Aorta (tissue), 4 donors: ENCODE results near the gene SZT2. TPM values are rescaled to one million over a fixed set of nuclear protein-coding genes. Genes with fewer than 3 reads are reported as not detected.

Experiments used
- microRNA-seq, 2 donors: library from miRNA; unstranded; fragments of <30 nt; microRNA quantifications; one replicate each; pipeline ENCODE4 v1.2.0, GENCODE V29; 2020
- polyA plus RNA-seq, 2 donors: library from polyadenylated mRNA; stranded (reverse); fragments of 200-250 nt; gene quantifications; one replicate each; pipeline ENCODE4 v1.2.3, GENCODE V29; 2013
- total RNA-seq, 2 donors: library from RNA; stranded (reverse); fragmentation: NEBNext Ultra II Directional; extraction: Animal tissue kit (Norgen Biotek cat#: 25700); gene quantifications; one replicate each; pipeline ENCODE4 v1.2.1, GENCODE V29; 2021
- donor health status: healthy with polysubstance abuse.
- donor health status: Bipolar disorder and iron deficiency.
- donor health status: DM: no; HTN: no; CAD: no.
- donor health status: DM: yes; HTN: yes; CAD: no.

Gene SZT2
- total and polyA plus RNA-seq, 4 donors = 5.6 to 91.5 (median 46.6) TPM

Small RNA genes within 50 kb of the gene (microRNA-seq; reads per million reads assigned to microRNA genes)
- 2.0 to 8.3 reads per million in 2 donors for gene MIR6734
- 0 reads per million in 2 donors for gene MIR6735

Other genes starting within 250 kb of the SZT2 start
- 10 to 100 TPM; 28.0 to 29.0 TPM for gene EBNA1BP2, start 217.6 kb upstream of the SZT2 start, total RNA-seq
- gene EBNA1BP2, start 217.6 kb upstream of the SZT2 start, polyA plus RNA-seq = 10 to 100 TPM; 52.6 to 58.6 TPM
- under 1 TPM in 1 of 2 donors, not detected in 1; 0.13 TPM for gene CFAP57, start 217.6 kb upstream of the SZT2 start, total RNA-seq
- gene CFAP57, start 217.6 kb upstream of the SZT2 start, polyA plus RNA-seq = 1 to 10 TPM in 1 of 2 donors, under 1 TPM in 1; under 0.01 to 1.3 TPM
- gene TMEM125, start 119.9 kb upstream of the SZT2 start, total RNA-seq = not detected
- gene TMEM125, start 119.9 kb upstream of the SZT2 start, polyA plus RNA-seq = 1 to 10 TPM in 1 of 2 donors, not detected in 1; 6.1 TPM
- gene C1orf210, start 104.3 kb upstream of the SZT2 start, total RNA-seq = not detected
- 1 to 10 TPM in 1 of 2 donors, not detected in 1; 2.3 TPM for gene C1orf210, start 104.3 kb upstream of the SZT2 start, polyA plus RNA-seq
- gene TIE1, start 88.9 kb upstream of the SZT2 start, total RNA-seq = 10 to 100 TPM; 41.0 to 65.3 TPM
- gene TIE1, start 88.9 kb upstream of the SZT2 start, polyA plus RNA-seq = 1 to 10 TPM; 4.0 to 4.1 TPM
- under 1 TPM; 0.18 to 0.52 TPM for gene MPL, start 52.1 kb upstream of the SZT2 start, total RNA-seq
- gene MPL, start 52.1 kb upstream of the SZT2 start, polyA plus RNA-seq = under 1 TPM in 1 of 2 donors, not detected in 1; 0.20 TPM
- 1 to 10 TPM in 1 of 2 donors, under 1 TPM in 1; 0.68 to 1.1 TPM for gene CDC20, start 30.9 kb upstream of the SZT2 start, total RNA-seq
- 1 to 10 TPM in 1 of 2 donors, under 1 TPM in 1; 0.36 to 1.0 TPM for gene CDC20, start 30.9 kb upstream of the SZT2 start, polyA plus RNA-seq
- gene ELOVL1, start 21.9 kb upstream of the SZT2 start, total RNA-seq = 10 to 100 TPM; 57.4 to 57.9 TPM
- 10 to 100 TPM; 27.8 to 60.5 TPM for gene ELOVL1, start 21.9 kb upstream of the SZT2 start, polyA plus RNA-seq
- gene MED8, start 99 bp upstream of the SZT2 start, total RNA-seq = 10 to 100 TPM; 32.6 to 34.9 TPM
- gene MED8, start 99 bp upstream of the SZT2 start, polyA plus RNA-seq = 10 to 100 TPM; 28.9 to 32.2 TPM
- 10 to 100 TPM; 38.0 to 63.3 TPM for gene HYI, start 64.0 kb downstream of the SZT2 start, total RNA-seq
- 100 to 1,000 TPM in 1 of 2 donors, 10 to 100 TPM in 1; 63.9 to 190 TPM for gene HYI, start 64.0 kb downstream of the SZT2 start, polyA plus RNA-seq
- gene PTPRF, start 141.0 kb downstream of the SZT2 start, total RNA-seq = 10 to 100 TPM; 59.6 to 86.2 TPM
- 10 to 100 TPM; 11.6 to 21.7 TPM for gene PTPRF, start 141.0 kb downstream of the SZT2 start, polyA plus RNA-seq